GM23338 (cell line): ENCODE measurements around the gene UBL5.

Source experiments
- CREB1 ChIP-seq: fragments of 250-450 bp; sonication (Bioruptor Pico); IDR thresholded peaks from 2 replicates; pipeline ENCODE4 v1.5.0; 2020; ENCODE audit warnings: low read depth, mild to moderate bottlenecking, moderate library complexity
- EZH2phosphoT487 ChIP-seq: fragments of 200-600 bp; sonication (generic); IDR thresholded peaks from one replicate; pipeline ENCODE4 v1.8.1; 2018; ENCODE audit warnings: antibody characterized with exemption; ENCODE audit not compliant: unreplicated experiment
- TF ChIP-seq, protein P1 (sequence below), 2 experiments: fragments of 200-600 bp in 1 of 2; sonication (generic) in 1 of 2; conservative IDR thresholded peaks; 2 replicates each; pipeline versions ENCODE4 v1.5.1 to v1.6.1; 2016 to 2017; ENCODE audit warnings: antibody characterized with exemption in 2 of 2, low read depth in 2 of 2, mild to moderate bottlenecking in 2 of 2, moderate library complexity in 1 of 2

DNA sequence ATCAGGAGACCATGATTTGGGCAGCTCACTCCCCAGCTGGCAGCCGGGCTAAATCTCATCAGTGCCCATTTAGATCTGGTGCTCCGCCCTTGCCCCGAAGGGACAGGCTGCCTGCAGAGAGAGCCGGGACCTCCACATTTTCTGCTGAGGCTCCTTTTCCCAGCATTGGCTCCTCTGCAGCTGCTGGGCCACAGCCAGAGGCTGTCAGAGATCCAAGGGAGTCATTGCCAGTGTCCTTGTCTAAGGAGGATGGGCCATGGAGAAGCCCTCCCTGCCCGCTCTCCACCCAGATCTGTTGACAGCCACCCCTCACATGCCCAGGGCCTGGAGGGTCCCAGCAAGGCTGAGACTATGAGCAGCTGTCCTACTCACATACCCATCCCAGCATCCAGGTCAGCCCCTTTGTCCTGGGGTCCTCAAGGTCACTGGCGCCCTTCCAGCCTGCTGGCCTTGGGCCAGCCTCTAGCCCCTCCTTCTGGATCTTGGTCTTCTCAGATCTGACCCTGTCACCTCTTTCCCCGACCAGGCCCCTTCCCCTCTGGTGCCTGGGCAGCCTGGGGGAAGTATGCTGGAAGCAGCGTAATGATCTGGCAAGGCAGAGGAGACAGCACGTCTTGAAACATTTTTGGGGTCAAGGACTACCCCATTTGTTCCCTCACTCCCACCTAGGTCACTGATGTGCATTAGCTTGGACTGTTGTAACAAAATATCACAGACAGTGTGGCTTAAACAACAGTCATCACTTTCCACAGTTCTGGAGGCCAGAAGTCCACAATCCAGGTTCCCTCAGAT, 15.3 kb downstream of the UBL5 start:
- TF ChIP-seq EZH2phosphoT487 = no peak
- TF ChIP-seq, protein P1, sequence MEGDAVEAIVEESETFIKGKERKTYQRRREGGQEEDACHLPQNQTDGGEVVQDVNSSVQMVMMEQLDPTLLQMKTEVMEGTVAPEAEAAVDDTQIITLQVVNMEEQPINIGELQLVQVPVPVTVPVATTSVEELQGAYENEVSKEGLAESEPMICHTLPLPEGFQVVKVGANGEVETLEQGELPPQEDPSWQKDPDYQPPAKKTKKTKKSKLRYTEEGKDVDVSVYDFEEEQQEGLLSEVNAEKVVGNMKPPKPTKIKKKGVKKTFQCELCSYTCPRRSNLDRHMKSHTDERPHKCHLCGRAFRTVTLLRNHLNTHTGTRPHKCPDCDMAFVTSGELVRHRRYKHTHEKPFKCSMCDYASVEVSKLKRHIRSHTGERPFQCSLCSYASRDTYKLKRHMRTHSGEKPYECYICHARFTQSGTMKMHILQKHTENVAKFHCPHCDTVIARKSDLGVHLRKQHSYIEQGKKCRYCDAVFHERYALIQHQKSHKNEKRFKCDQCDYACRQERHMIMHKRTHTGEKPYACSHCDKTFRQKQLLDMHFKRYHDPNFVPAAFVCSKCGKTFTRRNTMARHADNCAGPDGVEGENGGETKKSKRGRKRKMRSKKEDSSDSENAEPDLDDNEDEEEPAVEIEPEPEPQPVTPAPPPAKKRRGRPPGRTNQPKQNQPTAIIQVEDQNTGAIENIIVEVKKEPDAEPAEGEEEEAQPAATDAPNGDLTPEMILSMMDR (conservative IDR thresholded peaks at IDR 0.05; ENCODE audit: low read depth in 2 of 2) = no peak
- no peak for TF ChIP-seq CREB1 (CRISPR knock-in tag)
